LHCN-M2 (cell line): Measurements from ENCODE around the gene GTPBP8. TPM values are rescaled to one million over a fixed set of nuclear protein-coding genes. Genes with fewer than 3 reads are reported as not detected.

Experiments used
- DNase-seq: peaks from one replicate; pipeline ENCODE4 v3.0.0-alpha.2; 2012; ENCODE audit warnings: low read depth
- polyA plus RNA-seq: library from polyadenylated mRNA; unstranded; fragments of >200 nt; gene quantifications from one replicate; pipeline ENCODE4 v1.2.1, GENCODE V29; 2012; ENCODE audit warnings: missing spikeins
- total RNA-seq: library from RNA; depleted of rRNA; stranded (reverse); fragments of >200 nt; gene quantifications from 2 replicates; pipeline ENCODE4 v1.2.3, GENCODE V29; 2014; rRNA removed

The GTPBP8 gene
- 23.1 and 28.3 TPM in 2 replicates for total RNA-seq
- polyA plus RNA-seq, result 10.1 TPM

DNA sequence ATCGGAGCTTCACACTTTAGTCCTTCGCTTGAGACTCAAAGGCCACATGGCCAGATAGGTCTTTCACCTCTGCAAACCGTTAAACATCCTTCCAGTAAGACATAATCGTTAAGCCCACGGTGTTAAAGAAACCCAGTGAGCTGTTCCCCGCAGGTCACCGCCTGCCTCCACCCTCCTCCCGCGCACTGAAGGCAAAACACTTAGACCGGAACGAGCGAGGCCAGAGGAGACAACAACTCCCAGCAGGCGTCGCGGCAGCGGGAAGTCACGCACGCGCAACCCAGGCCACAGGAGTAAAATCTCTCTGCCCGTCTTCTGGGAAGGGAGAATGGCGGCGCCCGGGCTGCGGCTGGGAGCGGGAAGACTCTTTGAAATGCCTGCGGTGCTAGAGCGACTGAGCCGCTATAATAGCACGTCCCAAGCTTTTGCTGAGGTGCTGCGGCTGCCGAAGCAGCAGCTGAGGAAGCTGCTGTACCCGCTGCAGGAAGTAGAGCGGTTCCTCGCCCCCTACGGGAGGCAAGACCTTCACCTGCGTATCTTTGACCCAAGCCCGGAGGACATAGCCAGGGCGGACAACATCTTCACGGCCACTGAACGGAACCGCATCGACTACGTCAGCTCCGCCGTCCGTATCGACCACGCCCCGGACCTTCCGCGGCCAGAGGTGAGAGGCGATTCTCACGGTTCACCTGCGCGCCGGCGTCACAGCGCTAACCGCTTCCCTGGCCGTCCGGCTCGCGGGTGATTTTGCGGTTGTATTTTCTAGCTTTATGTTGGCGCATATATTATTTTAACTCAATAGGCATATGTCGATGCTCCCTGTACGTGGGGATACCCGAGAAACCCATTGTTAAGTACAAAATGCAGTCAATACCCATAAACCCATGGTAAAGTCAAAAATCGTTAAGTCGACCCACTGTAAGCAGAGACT lies at the start of gene GTPBP8:
Gene GTPBP8 (plus strand): TSS at position 313 of the 931 bp plus-strand sequence. CDS start 16 bp downstream, at position 329.
- peak; percentile 85 for DNase-seq

DNA sequence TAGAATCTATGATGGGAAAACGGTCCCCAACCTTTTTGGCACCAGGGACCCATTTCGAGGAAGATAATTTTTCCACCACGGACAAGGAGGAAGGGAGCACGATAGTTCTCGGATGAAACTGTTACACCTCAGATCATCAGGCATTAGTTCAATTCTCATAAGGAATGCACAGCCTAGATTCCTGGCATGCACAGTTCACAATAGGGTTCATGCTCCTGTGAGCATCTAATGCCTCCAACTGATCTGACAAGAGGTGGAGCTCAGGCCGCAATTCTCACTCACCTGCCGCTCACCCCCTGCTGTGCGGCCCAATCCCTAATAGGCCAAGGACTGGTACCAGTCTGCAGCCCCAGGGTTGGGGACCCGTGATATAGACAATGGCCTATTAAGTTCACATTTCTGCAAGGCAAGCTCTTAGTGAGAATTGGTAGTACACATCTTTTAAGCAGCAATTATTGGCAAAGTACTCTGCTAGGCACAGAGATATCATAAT lies 42.4 kb upstream of the GTPBP8 start:
- DNase-seq, result no peak

DNA sequence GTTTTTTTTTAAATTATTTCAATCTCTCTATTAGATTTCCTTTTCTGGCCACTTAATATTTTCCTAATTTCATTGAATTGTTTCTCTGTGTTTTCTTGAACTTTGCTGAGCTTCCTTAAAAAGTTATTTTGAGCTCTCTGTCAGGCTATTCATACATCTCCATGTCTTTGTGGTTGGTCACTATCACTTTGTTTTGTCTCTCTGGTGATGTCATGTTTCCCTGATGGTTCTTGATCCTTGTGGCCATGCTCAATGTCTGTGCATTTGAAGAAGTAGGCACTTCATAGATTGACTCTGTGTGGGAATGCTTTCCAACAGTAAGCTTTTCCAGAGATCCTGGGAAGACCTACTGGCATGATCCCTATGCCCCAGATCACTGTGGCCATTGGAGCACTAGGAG lies 34.4 kb upstream of the GTPBP8 start:
- no peak for DNase-seq

DNA sequence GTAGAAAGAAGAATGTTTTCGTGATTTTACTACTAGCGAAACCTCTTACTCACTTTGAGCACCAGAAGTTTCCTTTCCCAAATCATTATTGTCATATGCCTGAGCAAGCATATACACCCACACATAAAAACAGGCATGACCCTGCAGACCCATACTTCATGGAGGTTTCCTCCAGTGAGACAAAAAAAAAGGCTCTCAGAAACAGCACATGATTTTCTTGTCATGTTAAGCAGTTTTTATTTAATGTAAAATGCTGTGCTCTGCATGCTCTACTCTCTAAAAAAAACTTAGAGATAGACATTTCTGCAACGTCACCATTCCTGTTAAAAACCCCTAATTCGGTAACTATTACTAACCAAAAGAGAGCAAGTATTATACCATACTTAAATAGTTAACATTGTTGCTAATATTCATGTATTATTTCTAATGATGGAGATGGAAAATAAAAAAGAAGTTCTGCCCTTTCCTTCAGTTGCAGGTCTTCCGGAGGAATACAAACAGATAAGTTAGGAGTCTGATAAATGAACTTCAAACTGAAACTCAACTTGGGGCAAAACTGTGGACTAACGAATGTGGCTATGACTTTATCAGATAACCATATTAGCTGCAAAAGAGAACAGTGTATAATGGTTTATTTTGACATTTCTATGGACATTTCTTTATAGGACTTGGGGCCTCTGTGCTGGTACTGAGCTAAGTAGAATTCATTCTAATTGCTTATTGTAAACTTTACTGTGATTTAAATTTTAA lies 31.8 kb upstream of the GTPBP8 start:
- no peak for DNase-seq

DNA sequence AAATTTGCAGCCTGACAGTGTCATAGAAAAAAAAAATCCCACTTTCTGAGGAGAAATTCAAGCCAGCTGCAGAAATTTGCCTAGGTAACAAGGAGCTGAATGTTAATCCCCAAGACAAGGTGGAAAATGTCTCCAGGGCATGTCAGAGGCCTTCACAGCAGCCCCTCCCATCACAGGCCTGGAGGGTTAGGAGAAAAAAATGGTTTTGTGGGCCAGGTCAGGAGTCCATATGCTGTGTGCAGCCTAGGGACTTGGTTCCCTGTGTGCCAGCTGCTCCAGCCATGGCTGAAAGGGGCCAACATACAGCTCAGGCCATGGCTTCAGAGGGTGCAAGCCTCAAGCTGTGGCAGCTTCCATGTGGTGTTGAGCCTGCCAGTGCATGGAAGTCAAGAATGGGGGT lies 27.1 kb upstream of the GTPBP8 start:
- DNase-seq, result no peak

DNA sequence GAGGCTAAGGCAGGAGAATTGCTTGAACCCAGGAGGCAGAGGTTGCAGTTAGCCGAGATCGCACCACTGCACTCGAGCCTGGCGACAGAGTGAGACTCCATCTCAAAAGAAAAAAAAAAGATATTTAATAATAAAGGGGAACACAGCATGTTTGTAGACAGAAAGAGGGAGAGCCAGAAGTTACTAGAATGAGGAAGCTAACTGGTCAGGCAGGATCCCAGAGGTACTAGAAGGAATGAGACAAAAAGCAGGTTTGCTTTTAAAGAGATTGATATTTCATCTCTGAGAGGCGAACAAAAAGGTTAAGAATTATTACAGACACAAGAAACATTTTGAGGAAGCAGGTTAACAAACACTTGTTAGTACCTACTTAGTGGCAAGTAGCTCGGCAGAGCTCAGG lies 25.1 kb upstream of the GTPBP8 start:
- no peak for DNase-seq

DNA sequence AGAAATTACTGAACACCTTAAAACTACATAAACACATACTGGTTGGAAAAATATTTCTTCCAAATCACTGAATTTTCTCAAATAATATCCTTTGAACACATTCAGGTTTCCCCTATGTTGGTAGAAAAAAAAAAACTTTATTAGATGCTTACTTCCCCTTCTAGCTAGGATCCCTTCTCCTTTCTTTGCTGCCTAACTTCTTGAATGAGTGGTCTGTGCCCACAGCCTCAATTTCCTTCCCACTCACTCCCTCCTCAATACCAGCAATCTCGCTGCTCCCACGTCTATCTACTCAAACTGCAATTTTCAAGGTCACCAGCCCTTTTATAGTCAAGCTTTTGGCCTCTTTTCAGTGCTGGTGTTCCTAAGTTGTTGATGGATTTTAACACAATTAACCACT lies 24.2 kb upstream of the GTPBP8 start:
- no peak for DNase-seq

DNA sequence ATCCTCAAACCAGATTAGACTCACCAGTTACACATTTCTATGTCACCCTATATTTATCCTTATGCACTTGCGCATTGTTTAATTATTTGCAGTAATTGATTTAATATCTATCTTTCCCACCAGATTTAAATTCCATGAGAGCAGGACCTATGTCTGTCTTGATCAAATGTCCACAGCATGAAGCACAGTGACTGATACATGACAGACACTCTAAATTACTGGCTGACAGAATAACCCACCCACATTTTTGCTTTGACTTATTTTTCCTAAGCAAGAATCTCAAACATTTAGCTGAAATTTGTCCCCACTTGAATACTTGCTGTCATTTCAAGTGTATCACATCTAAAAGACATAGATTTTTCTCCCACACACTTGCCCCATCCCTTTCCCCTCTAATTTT lies 23.4 kb upstream of the GTPBP8 start:
- DNase-seq, result no peak

DNA sequence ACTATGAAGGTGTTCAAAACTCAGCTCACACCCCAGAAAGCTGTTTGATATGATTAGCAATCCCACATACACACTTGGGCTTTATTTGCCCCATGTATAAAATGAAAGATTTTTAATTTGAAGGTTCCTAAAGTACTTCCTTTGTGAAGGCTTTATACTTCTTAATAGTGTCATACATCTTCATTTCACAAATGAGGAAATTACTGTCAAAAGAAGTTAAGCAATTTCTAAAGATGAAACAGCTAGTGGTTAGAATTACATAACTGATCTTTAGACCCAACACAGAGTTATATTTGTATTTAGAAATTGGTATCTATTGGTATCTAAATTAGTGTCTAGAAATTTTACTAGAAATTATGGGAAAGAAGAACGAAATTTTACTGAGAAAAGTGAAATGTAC lies 23.0 kb upstream of the GTPBP8 start:
- no peak for DNase-seq

DNA sequence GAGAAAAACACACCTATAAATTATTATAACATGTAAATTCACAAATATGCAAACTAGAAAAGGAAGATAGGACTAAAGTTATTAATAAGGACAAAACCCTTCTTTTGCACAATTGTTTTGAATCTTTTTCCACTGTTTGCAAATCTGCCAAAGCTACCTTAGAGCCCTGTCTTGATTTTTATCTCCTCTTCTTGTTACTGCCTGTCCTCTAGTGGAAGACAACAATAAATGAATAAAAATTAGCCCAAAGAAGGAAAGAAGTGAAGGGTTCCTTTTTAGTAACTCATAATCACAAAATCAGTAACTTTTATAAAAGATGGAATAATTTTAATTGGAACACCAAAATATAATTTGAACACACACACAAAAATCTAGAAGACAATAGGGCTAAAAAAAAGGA lies 18.6 kb upstream of the GTPBP8 start:
- DNase-seq, result no peak

DNA sequence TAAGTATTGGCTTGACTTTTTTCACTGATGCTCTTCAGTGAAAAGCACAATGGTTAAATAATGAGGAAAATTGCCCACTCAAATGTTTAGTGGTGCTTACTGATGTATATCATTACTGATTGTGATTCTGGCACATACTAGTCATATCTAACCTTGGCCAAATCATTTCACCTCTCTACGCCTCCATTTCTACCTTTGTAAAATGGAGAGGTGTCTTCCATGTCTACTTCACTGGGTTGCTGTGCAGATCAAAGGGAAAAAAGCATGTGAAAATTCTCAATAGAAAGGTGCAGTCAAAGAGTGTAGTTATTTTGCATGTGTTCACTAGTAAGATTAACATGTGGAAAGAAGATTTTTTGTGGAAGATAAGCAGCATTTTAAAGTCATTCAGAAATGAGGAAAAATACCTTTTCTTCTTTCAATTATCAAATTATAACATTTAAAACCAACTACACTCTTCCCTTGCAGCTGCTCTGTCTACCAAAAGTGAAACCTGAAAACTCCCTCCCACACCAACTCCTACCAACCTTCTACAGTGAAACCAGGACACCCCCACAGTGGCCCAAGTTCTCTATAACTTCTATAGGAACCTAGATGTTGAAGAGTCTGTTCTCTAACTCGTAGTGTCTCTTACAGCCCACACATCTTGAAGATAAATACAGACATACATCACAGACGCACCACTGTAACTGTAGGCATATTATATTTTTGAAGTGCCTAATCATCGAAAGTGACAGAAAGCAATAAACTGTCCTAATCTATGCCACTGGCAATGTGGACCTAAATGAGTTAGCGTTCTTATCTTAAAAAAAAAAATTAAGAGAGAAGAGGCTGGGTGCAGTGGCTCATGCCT lies 17.2 kb upstream of the GTPBP8 start:
- DNase-seq, result no peak

DNA sequence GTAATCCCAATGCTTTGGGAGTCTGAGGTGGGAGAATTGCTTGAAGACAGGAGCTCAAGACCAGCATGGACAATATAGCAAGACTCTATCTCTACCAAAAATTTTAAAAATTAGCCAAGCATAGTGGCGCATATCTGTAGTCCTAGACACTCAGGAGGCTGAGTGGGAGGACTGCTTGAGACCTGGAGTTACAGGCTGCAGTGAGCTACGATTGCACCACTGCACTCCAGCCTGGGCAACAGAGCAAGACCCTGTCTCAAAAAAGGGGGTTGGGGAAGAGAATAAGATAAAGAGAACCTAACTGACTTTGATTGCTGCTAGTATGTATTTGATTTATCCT lies 16.6 kb upstream of the GTPBP8 start:
- no peak for DNase-seq

DNA sequence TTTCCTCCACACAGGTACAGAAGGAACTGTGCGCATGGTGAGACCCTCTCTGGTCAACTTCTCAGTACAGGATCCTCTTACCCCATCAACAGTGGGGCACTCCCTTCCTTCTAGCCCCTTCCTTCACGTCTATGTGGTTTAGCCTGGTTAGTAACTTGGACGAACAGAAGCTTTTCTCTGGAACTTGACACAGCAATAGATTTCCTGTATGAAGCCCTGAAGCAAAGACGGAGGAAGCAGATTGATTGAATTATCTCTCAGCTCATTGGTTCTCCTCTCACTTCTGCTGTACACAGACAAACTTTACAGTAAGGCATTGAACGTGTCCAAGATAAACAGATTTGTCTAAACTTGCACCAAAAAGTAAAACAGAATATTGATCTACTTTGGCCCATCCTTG lies 15.9 kb upstream of the GTPBP8 start, which contains the start of gene CD200R1:
Gene CD200R1 (minus strand): TSS at position 210 of the 400 bp plus-strand sequence. CDS start 246 bp downstream, outside the sequence.
- DNase-seq, result no peak

DNA sequence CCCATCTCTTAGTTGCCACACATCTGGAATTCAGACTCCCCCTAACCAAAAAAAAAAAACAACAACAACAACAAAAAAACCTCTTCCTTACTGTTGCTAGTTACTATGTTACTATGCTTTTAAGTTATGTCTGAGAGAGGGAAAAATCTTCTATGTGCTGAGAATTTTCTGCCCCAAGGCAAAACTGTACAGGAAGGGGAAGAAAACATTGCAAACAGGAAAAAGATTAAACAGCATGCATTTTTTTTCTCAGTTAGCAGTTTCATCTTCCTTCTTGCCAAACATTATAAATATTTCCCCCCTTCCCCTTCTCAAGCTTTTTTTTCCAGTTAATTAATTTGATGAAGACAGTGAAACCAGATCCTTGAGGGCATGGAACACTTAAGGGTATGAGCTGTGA lies 14.8 kb upstream of the GTPBP8 start:
- no peak for DNase-seq

DNA sequence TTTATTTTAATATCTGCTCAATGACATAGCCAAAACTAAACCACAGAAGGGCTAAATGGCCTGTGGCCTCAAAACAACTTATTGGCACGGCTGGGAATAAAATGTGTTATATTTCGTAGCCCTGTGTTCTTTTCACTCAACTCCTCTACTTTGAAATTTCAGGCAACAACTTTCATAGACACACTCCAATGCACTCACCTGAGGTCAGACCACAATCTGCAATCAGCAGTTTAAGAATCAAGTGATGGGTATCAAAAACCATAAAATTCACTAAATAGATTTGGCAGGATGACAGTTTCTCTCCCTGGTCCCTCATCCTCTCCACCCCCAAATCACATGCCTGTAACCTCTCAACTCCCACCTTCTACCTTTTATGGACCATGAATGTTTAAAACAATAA lies 13.8 kb upstream of the GTPBP8 start:
- DNase-seq, result no peak

DNA sequence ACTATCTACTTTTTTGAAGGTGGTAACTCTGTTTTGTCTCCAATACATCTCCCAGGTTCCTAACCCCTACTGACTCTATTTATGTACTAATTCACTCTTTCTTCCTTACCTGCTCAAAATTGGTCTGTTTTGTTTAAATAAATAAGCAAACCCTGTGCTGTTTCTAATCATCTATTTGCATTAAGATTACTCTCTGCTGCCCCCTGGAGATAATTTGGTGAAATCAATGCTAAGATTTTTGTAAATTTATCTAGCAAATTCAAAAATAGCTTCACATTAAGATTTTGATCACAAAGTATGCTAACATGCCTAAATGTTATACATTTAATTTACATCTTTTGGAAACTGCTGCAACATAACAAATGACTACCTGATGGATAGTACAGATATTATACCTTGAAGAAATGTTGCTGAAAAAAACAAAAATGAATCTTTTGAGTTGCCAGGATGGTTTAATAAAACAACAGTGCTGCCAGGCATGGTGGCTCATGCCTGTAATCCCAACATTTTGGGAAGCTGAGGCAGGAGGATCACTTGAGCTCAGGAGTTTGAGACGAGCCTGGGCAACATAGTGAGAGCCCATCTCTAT lies 11.4 kb upstream of the GTPBP8 start:
- DNase-seq, result peak; percentile 32

DNA sequence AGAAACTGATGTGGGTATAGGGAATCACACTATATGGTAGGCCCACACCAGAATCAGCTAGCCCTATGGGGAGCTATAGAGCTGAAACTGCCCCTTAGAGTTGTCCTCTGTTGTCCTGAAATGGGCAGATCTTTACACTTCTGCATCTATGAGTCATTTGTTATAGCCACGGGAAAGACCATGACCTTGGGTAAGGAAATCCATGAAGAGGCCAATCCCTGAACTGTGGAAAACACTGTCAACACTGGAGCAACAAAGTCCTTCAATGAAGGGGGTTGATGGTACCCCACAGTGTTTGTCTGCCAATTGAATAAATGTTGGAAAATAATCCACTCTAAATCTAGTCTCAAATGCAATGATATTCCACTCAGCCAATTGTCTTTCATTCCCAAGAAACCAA lies 10.7 kb upstream of the GTPBP8 start:
- DNase-seq, result peak; percentile 25

DNA sequence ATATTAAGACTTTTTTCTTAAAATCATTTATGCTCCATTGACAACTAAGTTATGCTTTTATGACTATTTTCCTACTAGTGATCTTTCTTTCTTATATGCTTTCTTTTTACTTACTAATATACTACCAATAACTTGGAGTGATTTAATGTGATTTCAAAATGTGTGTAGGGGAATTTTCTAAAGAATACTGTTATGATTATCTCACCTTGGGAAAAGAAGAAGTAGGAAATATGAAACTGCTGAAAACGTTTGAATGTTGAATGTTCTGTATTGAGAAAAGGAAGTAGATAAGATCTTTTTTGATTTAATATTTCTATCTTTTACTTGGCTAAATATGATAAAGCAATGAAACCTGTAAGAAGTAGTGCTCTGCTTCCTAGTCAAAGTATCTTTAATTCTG lies 8.1 kb upstream of the GTPBP8 start:
- DNase-seq, result no peak

DNA sequence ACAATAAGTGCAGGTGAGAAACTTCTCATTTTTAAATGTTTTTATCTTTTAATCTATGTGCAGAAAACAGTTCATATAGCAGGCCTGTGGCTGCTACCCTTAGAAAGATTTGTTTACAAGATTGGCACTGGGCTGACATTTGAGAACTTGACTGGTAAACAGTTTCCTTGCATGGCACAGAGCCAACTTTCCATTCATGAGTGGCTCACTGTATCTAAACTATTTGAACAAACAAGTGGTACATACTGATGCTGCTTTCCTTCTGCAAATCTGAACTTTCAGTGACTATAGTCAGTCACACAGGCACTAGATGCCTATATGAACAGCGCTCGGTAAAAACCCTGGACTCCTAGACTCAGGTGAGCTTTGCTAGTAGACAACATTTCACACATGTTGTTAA lies 6.3 kb upstream of the GTPBP8 start:
- peak; percentile 19 for DNase-seq

DNA sequence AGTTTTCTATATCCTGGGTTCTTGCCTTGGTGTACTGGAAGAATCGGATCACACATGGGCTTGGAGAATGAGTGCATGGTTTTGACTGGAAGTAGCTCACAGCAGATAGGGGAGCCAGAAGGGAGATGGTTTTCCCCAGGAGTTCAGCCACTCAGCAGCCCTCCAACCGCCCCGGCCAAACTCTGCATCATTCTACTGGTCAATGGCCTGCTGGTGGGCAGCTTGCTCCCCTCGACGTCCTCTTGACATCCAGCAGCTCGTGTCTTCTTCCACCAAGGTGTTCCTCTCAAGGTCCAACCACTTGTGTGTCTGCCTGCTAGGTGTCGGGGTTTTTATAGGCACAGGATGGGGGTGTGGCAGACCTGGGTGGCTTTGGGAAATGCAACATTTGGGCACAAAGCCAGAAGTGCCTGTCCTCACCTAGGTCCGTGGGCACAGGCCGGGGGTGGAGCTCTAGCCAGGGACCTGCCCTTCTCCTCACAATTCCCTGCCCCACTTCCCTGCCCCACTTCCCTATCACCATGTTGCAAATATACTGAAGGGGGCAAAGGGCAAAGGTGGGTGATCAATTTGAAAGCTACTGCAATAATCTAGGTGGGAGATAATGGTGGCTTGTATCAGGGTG lies 3.0 kb upstream of the GTPBP8 start:
- DNase-seq, result no peak

DNA sequence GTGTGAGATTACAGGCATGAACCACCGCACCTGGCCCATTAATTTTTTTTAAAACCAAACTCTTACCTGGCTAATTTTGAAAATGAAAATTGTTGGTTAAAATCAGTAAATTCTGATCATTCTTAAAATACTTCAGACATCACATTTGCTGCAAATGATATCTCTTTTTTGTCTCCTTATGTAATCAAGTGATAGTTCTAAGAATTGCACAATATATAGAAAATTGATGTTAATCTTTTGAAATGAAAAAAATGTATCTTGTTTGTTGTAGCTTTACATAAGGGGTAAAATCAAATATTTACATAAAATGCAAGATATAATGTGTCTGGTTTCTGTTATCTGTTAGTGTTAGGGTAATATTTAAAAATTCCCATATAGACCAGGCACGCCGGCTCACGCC lies 5.0 kb downstream of the GTPBP8 start:
- DNase-seq, result no peak
